ENCODE results near the gene MSANTD1. TPM values are rescaled to one million over a fixed set of nuclear protein-coding genes. Genes with fewer than 3 reads are reported as not detected.

The MSANTD1 gene
- total RNA-seq: 1 to 10 TPM in 3 of 7 donors, under 1 TPM in 4; 0.61 to 1.4 (median 0.98) TPM
- polyA plus RNA-seq: under 1 TPM; 0.15 to 0.24 TPM
- long read RNA-seq, donor 1: 0 reads
- long read RNA-seq, donor 2, partial matches to known transcripts: 0 of 3 reads
- long read RNA-seq, donor 2, other reads (novel, unspliced or antisense): 0 of 3 reads
- long read RNA-seq, donor 3: 0 reads

DNA sequence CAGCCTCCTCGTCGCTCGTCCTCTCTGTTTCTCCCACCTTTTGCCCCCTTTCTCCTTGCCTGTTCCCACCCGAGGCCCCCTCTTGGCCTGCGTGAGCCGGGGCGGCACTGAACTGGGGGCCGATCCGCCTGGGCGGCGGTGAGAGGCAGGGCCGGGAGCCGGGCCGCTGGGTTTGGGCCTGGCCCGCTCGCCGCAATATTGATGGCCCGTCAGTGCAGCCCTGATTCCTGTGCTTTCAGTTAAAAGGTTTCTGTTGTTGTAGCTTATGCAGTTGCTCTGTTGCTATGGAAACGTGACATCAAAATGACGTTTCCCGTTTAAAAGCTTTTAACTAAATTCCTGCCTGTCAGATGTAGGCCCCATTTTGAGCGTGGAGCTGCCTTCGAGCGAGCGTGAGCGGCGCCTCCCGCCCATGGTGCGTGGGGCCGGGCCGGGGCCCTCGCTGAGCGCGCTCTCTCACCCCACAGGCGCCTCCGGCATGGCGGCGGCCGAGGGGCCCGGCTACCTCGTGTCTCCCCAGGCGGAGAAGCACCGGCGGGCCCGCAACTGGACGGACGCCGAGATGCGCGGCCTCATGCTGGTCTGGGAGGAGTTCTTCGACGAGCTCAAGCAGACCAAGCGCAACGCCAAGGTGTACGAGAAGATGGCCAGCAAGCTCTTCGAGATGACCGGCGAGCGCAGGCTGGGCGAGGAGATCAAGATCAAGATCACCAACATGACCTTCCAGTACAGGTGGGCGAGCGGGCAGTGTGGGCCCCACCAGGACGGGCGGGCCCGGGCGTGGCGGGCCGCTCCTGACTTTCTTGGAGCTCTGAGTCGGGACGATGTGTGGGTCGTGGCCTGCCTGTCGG, at the start of gene MSANTD1:
Gene MSANTD1 (plus strand): TSS at position 349 of the 851 bp plus-strand sequence. CDS start 64 bp downstream, at position 413.
- TF ChIP-seq EP300 (IDR thresholded peaks at IDR 0.05): no peak
- TF ChIP-seq, protein P1, sequence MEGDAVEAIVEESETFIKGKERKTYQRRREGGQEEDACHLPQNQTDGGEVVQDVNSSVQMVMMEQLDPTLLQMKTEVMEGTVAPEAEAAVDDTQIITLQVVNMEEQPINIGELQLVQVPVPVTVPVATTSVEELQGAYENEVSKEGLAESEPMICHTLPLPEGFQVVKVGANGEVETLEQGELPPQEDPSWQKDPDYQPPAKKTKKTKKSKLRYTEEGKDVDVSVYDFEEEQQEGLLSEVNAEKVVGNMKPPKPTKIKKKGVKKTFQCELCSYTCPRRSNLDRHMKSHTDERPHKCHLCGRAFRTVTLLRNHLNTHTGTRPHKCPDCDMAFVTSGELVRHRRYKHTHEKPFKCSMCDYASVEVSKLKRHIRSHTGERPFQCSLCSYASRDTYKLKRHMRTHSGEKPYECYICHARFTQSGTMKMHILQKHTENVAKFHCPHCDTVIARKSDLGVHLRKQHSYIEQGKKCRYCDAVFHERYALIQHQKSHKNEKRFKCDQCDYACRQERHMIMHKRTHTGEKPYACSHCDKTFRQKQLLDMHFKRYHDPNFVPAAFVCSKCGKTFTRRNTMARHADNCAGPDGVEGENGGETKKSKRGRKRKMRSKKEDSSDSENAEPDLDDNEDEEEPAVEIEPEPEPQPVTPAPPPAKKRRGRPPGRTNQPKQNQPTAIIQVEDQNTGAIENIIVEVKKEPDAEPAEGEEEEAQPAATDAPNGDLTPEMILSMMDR (IDR thresholded peaks at IDR 0.05): no peak
- TF ChIP-seq POLR2A (IDR thresholded peaks at IDR 0.05): no peak
- WGBS, 3 donors: 87 to 90% (median 90%) methylated on average over 72 of the region's 72 CpGs
- Histone ChIP-seq H3K36me3 (no peaks in the 10 kb centered on the region), H3K4me3 (no peak within 1 kb of the TSS), H3K27ac (no peak within 1 kb of the TSS), H3K4me1 (ENCODE audit: insufficient read depth) (peaks cover 1% of the 10 kb centered on the region), H3K27me3 (no peaks in the 10 kb centered on the region), H3K9me3 (no peaks in the 10 kb centered on the region)
- intact Hi-C loops (cut with DNase I): no loop called here
- no peak for DNase-seq

DNA sequence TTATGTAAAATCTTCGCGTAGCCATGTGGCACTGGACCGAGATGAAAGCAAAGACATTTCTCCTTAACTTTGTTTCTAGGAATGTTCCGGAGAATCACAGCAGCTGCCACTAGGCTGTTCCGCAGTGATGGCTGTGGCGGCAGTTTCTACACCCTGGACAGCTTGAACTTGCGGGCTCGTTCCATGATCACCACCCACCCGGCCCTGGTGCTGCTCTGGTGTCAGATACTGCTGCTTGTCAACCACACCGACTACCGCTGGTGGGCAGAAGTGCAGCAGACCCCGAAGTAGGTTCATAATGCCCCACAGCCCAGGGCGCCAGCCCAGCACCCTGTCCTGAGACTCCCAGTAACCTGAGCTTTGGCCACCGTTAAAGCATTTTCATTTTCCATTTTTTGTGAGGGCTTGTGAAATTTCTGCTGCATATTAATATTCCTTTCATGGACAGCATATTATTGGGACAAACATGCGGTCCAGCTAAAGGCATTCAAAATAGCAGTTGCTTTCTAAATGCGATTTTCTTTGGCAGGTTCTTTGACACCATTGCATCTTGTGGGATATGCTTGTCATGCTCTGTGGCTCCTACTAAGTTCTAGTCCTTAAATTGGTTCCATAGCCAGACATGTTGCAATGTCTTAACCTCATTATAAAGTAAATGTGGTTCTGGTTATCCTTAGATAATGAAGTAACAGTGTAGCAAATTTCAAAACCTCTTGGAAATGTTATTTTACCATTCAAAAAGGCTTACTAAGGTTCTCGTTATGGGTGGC, 49.1 kb upstream of the MSANTD1 start:
- Histone ChIP-seq H3K36me3 (no peaks in the 10 kb centered on the region), H3K4me3 (no peak overlapping the region), H3K27me3 (no peaks in the 10 kb centered on the region), H3K4me1 (ENCODE audit: insufficient read depth) (peaks cover 2% of the 10 kb centered on the region), H3K27ac (no peak overlapping the region), H3K9me3 (no peaks in the 10 kb centered on the region)
- WGBS, 3 donors: 95 to 96% (median 95%) methylated on average over 17 of the region's 17 CpGs
- no peak for DNase-seq
- TF ChIP-seq, protein P1 (IDR thresholded peaks at IDR 0.05): no peak
- TF ChIP-seq POLR2A (IDR thresholded peaks at IDR 0.05) (no peak), EP300 (IDR thresholded peaks at IDR 0.05) (no peak)
- intact Hi-C loops (cut with DNase I): no loop called here

DNA sequence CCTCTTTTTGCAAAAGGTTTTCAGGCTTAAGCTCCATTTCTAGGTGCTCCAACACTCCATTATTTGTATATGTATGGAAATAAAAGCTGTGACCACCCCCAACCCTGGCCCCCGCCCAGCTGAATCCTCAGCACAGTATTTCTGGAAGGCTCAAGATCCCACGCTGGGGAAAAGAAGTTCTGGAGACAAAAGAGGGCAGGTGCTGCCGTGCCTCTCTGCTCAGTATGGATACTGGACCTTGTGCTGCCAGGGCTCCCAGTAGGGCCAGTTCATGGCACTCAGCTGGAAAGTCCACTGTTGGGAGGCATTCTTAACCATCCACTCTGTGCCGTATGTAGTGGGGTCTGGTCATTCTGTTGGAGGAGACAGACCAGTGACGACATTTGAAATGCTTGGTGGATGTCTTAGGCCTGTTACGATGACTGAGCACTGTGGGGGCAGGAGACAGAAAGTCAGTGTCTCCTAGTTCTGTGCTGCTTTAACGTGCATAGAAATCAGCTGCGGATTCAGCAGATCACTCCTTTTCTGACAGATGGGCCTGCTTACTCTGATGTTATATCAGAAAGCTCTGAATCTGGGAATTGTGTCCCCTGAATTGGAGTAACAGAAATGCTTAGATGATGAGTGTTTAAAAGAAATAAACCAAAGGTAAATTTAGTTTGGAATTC, 48.4 kb upstream of the MSANTD1 start:
- TF ChIP-seq EP300 (IDR thresholded peaks at IDR 0.05) (no peak), POLR2A (IDR thresholded peaks at IDR 0.05) (no peak)
- H3K4me1 ChIP-seq (ENCODE audit: insufficient read depth): peaks cover 2% of the 10 kb centered on the region
- no peaks in the 10 kb centered on the region for H3K9me3 ChIP-seq
- intact Hi-C loops (cut with DNase I): no loop called here
- H3K4me3 ChIP-seq: no peak overlapping the region
- H3K27me3 ChIP-seq: no peaks in the 10 kb centered on the region
- no peaks in the 10 kb centered on the region for H3K36me3 ChIP-seq
- no peak overlapping the region for H3K27ac ChIP-seq
- no peak for DNase-seq
- WGBS, 3 donors: 91 to 94% (median 94%) methylated on average over 8 of the region's 8 CpGs

DNA sequence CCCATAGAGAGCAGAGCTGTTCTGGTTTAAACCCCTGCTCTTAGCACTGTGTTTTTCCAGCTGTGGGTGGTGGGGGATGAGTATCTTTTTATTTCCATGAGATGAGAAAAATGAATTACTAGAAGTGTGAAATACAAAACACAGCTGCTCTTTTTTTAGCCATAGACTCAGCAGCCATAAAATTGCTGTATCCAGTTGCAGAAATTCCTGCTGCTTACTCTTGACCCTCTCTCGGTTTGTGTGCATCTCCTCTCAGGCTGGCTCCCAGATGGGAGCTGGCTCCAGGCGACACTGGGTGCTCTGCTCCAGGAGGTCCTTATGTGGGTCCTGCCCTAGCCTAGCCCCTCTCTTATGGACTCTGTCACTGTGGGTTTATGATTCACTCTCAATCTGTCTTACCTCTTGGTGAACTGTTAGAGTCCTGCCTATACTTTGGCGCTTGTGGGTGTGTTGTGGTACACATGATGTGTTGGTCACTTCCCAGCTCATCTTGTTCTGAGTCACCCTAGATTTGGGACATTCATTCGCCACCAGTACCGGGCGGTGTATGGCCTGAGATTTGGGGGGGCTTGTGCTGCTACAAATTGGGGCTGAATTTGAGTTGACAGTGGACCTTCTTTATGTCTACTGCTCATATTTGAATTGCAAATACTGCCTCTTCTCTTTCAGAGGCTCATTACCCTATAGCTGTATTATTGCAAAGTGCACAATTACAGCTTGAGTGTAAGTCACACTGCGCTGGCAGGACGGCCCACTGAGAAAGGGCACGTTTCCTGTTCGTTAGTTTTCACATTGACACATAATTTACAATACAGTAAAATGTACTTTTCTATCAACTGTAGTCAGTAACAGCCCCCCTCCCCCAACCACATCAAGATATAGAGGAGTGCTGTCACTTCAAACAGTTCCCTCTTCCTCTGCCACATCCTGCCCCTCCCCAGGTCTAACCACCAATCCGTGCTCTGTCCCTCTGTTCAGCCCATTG, 46.9 kb upstream of the MSANTD1 start:
- DNase-seq: no peak

More for the DNA sequence above, 46.9 kb upstream of the MSANTD1 start:
- TF ChIP-seq EP300 (IDR thresholded peaks at IDR 0.05): no peak
- TF ChIP-seq POLR2A (IDR thresholded peaks at IDR 0.05): no peak
- TF ChIP-seq, protein P1 (IDR thresholded peaks at IDR 0.05): no peak
- Histone ChIP-seq H3K4me3 (no peak overlapping the region), H3K27ac (no peak overlapping the region), H3K4me1 (ENCODE audit: insufficient read depth) (peaks cover 2% of the 10 kb centered on the region), H3K36me3 (no peaks in the 10 kb centered on the region), H3K27me3 (no peaks in the 10 kb centered on the region), H3K9me3 (no peaks in the 10 kb centered on the region)
- intact Hi-C loops (cut with DNase I): no loop called here
- WGBS, 3 donors: 77 to 89% (median 84%) methylated on average over 11 of the region's 11 CpGs

All from ovary (tissue), 10 donors.